AG10803 (cell line): ENCODE measurements around the gene GYS1.

Experiments used
- DNase-seq: peaks from one replicate; pipeline ENCODE4 v3.0.0; 2010; ENCODE audit warnings: low read depth
- H3K4me3 ChIP-seq: 2 replicates; pipeline ENCODE4 v1.5.1; 2011; ENCODE audit warnings: mild to moderate bottlenecking, low read length, control low read depth
- TF ChIP-seq, protein P1 (sequence below): conservative IDR thresholded peaks from 2 replicates; pipeline ENCODE4 v1.5.1; 2011; ENCODE audit warnings: mild to moderate bottlenecking, low read length, control low read depth, inconsistent platforms

Gene GYS1

DNA sequence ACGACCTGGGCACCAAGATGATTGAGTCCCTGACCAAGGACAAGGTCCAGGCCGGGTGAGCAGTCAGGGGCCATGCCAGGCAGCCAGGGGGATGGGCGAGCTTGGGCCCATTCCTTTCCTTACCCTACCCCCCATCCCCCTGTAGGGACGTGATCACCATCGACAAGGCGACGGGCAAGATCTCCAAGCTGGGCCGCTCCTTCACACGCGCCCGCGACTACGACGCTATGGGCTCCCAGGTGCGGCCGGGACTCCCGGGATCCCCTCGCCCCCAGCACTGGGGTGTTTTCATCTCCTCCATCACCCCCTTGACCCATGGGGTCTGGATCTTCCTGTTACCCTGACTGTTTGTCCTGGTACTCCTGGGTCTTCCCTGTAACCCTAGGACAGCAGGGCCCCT, 16.7 kb upstream of the GYS1 start:
- H3K4me3 ChIP-seq, result no peak overlapping the region
- DNase-seq, result no peak
- TF ChIP-seq, protein P1, sequence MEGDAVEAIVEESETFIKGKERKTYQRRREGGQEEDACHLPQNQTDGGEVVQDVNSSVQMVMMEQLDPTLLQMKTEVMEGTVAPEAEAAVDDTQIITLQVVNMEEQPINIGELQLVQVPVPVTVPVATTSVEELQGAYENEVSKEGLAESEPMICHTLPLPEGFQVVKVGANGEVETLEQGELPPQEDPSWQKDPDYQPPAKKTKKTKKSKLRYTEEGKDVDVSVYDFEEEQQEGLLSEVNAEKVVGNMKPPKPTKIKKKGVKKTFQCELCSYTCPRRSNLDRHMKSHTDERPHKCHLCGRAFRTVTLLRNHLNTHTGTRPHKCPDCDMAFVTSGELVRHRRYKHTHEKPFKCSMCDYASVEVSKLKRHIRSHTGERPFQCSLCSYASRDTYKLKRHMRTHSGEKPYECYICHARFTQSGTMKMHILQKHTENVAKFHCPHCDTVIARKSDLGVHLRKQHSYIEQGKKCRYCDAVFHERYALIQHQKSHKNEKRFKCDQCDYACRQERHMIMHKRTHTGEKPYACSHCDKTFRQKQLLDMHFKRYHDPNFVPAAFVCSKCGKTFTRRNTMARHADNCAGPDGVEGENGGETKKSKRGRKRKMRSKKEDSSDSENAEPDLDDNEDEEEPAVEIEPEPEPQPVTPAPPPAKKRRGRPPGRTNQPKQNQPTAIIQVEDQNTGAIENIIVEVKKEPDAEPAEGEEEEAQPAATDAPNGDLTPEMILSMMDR, result no peak

DNA sequence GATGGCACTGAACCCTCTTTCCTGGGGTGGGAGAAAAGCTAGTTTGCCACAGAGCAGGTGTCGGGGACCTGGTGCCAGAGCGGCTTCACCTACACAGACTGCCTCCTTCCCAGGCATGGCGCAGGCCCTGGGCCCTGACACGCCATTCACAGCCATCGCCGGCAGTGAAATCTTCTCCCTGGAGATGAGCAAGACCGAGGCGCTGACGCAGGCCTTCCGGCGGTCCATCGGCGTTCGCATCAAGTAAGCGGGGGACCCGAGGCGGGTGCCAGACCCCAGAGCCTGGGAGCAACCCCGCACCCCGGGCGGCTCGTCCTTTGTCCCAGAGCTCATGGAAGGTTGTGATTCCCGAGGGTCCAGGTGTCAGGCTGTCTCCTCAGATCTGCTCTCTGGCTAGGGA, 13.8 kb upstream of the GYS1 start:
- H3K4me3 ChIP-seq, result no peak overlapping the region
- TF ChIP-seq, protein P1, result no peak
- no peak for DNase-seq

DNA sequence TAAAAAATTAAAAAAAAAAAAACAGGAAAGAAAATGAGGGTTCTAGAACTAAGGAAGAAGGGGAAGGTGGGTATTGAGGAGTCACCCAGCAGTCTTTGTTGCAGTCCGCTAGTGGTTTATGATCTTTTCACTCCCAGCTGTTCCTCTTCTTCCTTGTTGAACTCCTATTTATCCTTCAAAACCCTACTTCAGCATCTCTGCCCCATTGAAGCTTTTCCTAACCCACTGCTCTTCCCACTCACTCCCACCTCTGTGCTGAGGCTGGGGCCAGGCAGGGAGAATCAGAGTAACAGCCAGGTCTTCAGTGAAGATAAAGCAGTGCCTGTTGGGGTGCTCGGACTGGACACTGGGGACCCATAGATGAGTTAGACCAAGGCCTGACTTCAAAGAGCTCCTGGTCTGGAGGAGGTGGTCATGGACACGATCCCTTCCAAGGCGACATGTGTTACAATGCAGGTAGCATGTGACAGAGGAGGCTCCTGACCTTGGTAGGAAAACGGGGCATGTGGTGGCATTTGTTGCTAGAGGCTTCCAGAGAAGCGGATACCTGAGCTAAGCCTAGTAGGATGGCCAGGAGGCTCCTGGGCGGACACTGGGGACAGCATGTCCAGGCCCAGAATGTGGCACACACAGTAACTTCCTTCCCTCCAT, 12.0 kb upstream of the GYS1 start:
- TF ChIP-seq, protein P1, result no peak
- DNase-seq, result no peak
- no peak overlapping the region for H3K4me3 ChIP-seq

- TF ChIP-seq, protein P1, result no peak
- no peak for DNase-seq
- no peak overlapping the region for H3K4me3 ChIP-seq
Observed at GRCh38 chr19:49004133-49004532, 11.0 kb upstream of the GYS1 start.

DNA sequence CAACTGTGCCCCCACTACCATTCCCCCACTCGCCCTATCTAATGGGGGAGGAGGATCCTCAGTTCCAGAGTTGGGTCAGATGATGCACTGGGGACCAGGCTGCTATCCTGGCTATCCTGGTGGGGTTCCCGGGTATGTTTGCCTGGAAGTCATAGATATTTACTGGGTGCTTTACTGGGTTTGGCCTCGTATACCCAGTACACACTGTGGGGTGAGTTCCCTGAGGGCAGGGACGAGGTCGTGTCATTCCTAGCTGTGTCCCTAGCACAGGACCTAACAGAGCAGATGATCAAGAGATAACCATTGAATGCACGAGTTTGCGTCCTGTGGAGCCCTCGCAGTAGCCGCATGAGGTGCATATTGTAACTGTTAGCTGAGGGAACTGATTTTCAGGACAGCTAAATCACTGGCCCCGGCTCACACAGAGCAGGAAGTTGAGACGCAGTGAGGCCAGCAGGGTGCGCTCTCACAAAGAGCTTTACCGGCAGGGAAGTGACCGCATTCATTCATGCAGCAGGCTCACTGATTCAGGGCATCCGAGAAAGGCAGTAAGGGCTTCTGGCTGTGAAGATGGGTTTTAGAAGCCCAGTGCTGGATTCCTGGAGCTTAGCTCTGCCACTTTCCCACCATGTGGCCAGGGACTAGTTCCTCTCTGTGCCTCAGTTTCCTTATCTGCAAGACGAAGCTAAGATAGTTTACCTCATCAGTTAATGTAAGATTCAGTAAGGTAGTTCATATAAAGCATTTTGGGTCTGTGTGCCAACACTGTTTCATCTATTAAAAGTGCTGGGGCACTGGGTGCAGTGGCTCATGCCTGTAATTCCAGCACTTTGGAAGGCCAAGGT, 6.6 kb upstream of the GYS1 start:
- peak; percentile 74 for DNase-seq
- TF ChIP-seq, protein P1, result peak; percentile 82
- no peak overlapping the region for H3K4me3 ChIP-seq

DNA sequence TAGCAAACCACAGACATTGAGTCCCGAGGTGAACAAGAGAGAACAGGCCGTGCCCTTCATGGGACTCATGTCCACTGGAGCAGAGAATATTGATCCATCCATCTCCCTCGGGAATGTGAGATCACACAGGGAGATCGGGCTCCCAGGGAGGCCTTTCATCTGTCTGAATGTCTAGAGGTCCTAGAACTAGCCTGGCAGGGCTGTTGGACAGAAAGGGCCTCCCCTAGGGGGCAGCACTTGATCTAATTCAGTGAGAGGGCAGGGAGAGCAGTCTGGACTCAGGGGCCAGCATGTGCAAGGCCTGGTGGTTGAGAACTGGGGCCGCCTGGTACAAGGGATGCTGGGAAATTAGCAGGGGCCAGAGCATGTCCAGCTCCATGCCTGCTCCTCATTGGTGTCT, 4.9 kb upstream of the GYS1 start:
- TF ChIP-seq, protein P1, result peak; percentile 54
- no peak overlapping the region for H3K4me3 ChIP-seq
- peak; percentile 49 for DNase-seq

GRCh38 chr19:48994035-48994386, 902 bp upstream of the GYS1 start:
- peak overlapping the region; percentile 96 for H3K4me3 ChIP-seq
- no peak for DNase-seq
- TF ChIP-seq, protein P1, result no peak
